Natural killer cell (primary cell): ENCODE data around the gene ACYP2. TPM values are rescaled to one million over a fixed set of nuclear protein-coding genes. Genes with fewer than 3 reads are reported as not detected.
"Not testable (repeated sequence)": the region's sequence is repeated elsewhere in the genome, so short reads cannot be mapped to it uniquely, and the experiment has no call there.

Experiments used
- ATAC-seq, 3 donors: fragments of 150-1000 bp in 2 of 3; fragments of 200-7000 bp in 1 of 3; cut with Tn5 transposase; 1 replicate in 1 of 3; 2 replicates in 2 of 3; pipeline ENCODE4 v1.10.0; 2021; ENCODE audit warnings: mild to moderate bottlenecking in 2 of 3, moderate library complexity in 2 of 3
- DNase-seq, 2 donors: peaks; one replicate each; pipeline versions ENCODE4 v3.0.0 to v3.0.0-alpha.2; 2013 to 2021; ENCODE audit warnings: mixed read lengths in 1 of 2
- H3K27ac ChIP-seq: one replicate; pipeline ENCODE4 v1.5.1; 2013; ENCODE audit warnings: mild to moderate bottlenecking, low read length
- H3K27me3 ChIP-seq: one replicate; pipeline ENCODE4 v1.6.1; 2013; ENCODE audit warnings: low read length; ENCODE audit not compliant: control insufficient read depth, insufficient read depth
- H3K36me3 ChIP-seq: one replicate; pipeline ENCODE4 v1.6.1; 2013; ENCODE audit warnings: low read length; ENCODE audit not compliant: control insufficient read depth, insufficient read depth
- H3K4me1 ChIP-seq: one replicate; pipeline ENCODE4 v1.6.1; 2013; ENCODE audit warnings: low read length; ENCODE audit not compliant: control insufficient read depth, insufficient read depth
- H3K4me3 ChIP-seq: one replicate; pipeline ENCODE4 v1.5.1; 2013; ENCODE audit warnings: low read length
- H3K9me3 ChIP-seq: one replicate; pipeline ENCODE4 v1.6.1; 2013; ENCODE audit warnings: low read length; ENCODE audit not compliant: control insufficient read depth, insufficient read depth
- H3K27ac Mint-ChIP-seq, 2 donors: one replicate each; pipeline ENCODE4 v1.8.0; 2022; ENCODE audit warnings: mild to moderate bottlenecking in 2 of 2, mixed read lengths in 2 of 2, moderate library complexity in 1 of 2
- H3K27me3 Mint-ChIP-seq, 2 donors: one replicate each; pipeline ENCODE4 v1.8.0; 2022; ENCODE audit warnings: low read depth in 2 of 2, mixed read lengths in 2 of 2
- H3K36me3 Mint-ChIP-seq: one replicate; pipeline ENCODE4 v1.8.0; 2022; ENCODE audit warnings: mixed read lengths
- H3K4me1 Mint-ChIP-seq, 2 donors: one replicate each; pipeline ENCODE4 v1.8.0; 2022; ENCODE audit warnings: mixed read lengths in 2 of 2
- H3K4me3 Mint-ChIP-seq: one replicate; pipeline ENCODE4 v1.8.0; 2022; ENCODE audit warnings: mild to moderate bottlenecking, moderate library complexity, mixed read lengths
- H3K9me3 Mint-ChIP-seq, 2 donors: one replicate each; pipeline ENCODE4 v1.8.0; 2022; ENCODE audit warnings: mixed read lengths in 2 of 2
- CTCF ChIP-seq: fragments of 200-600 bp; IDR thresholded peaks from one replicate; pipeline ENCODE4 v1.8.0; 2022; ENCODE audit warnings: antibody characterized with exemption
- WGBS: methylation state at CpG from one replicate; pipeline ENCODE4 v1.1.7; 2013; ENCODE audit warnings: missing lambda C conversion rate; ENCODE audit not compliant: insufficient coverage; 5-methylcytosine and 5-hydroxymethylcytosine counted together
- intact Hi-C: fragments of 100-400 bp; cut with micrococcal nuclease; formaldehyde crosslinking; loops from one replicate; pipeline ENCODE4 v1.14.2; 2022
- total RNA-seq, 4 donors: library from RNA; stranded (reverse); fragments of 120-200 nt in 1 of 4; gene quantifications; one replicate each; pipeline versions ENCODE4 v1.2.3 to v1.2.4, GENCODE V29; 2013 to 2022

The ACYP2 gene
- total RNA-seq, 3 donors from 2014 or later (not counting 1 experiment from before 2014, with no cell fraction given), result 14.3 to 18.1 (median 16.7) TPM

DNA sequence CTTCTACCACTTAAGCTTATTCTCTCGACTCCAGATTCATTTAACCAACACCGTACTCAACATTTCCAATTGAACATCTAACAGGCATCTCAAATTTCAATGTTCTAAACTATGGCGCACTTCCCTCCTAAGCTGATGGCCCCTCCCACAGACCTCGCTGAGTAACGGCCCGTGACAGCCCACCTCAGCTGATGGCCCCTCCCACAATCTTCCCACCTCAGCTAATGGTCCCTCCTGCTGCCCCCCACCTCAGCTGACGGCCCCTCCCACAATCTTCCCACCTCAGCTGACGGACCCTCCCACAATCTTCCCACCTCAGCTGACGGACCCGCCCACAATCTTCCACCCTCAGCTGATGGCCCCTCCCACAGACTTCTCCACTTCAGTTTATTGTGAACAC lies 197.7 kb downstream of the ACYP2 start:
- Mint-ChIP-seq H3K27me3 (peaks cover 0 to 6% of the 10 kb centered on the region in 2 donors), H3K4me1 (no peaks in the 10 kb centered on the region), H3K4me3 (no peak overlapping the region), H3K36me3 (no peaks in the 10 kb centered on the region), H3K9me3 (no peaks in the 10 kb centered on the region), H3K27ac (no peak overlapping the region)
- DNase-seq (no peak), ATAC-seq (no peak)
- no peaks in the 10 kb centered on the region for H3K9me3 ChIP-seq
- H3K4me1 ChIP-seq, result no peaks in the 10 kb centered on the region
- H3K27me3 ChIP-seq, result no peaks in the 10 kb centered on the region
- WGBS, result 93% methylated on average over 10 of the region's 10 CpGs
- no peaks in the 10 kb centered on the region for H3K36me3 ChIP-seq
- intact Hi-C loops, result no loop called here
- no peak overlapping the region for H3K27ac ChIP-seq
- no peak overlapping the region for H3K4me3 ChIP-seq
- TF ChIP-seq CTCF, result no peak

DNA sequence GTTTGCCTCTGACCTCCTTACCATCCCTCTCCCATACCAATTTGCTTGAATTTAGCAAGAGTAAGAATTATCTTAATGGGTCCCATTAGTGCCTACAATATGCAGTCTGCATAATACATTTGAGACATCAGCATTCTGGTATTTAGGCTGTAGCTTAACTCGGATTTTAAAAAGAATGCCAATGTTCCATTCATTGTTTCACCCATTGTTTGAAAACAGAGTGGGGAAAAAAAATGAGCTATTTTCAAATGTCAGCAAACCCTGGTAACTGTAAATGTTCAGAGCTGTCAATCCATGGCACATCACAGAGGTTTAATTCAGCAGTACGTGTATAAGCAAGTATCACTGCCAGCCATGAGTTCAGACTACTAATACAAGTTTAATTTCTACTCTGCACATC lies 202.6 kb downstream of the ACYP2 start:
- H3K4me3 ChIP-seq, result no peak overlapping the region
- whole genome bisulfite sequencing, result 69% methylated on average over 2 of the region's 2 CpGs
- no peaks in the 10 kb centered on the region for H3K27me3 ChIP-seq
- no peaks in the 10 kb centered on the region for H3K9me3 Mint-ChIP-seq
- no peak for TF ChIP-seq CTCF
- H3K9me3 ChIP-seq, result no peaks in the 10 kb centered on the region
- peaks cover 11 to 20% of the 10 kb centered on the region in 2 donors for H3K27me3 Mint-ChIP-seq
- H3K36me3 ChIP-seq, result no peaks in the 10 kb centered on the region
- H3K4me1 ChIP-seq, result no peaks in the 10 kb centered on the region
- H3K27ac ChIP-seq, result no peak overlapping the region
- intact Hi-C loops, result no loop called here
- DNase-seq, result no peak
- H3K36me3 Mint-ChIP-seq, result no peaks in the 10 kb centered on the region
- ATAC-seq, result no peak
- no peak overlapping the region for H3K27ac Mint-ChIP-seq
- H3K4me1 Mint-ChIP-seq, result no peaks in the 10 kb centered on the region
- no peak overlapping the region for H3K4me3 Mint-ChIP-seq

GRCh38 chr2:54318821-54319220 lies 203.4 kb downstream of the ACYP2 start:
- H3K27ac Mint-ChIP-seq, result no peak overlapping the region
- H3K4me3 Mint-ChIP-seq, result no peak overlapping the region
- intact Hi-C loops, result no loop called here
- no peaks in the 10 kb centered on the region for H3K4me1 Mint-ChIP-seq
- 85% methylated on average over 8 of the region's 8 CpGs for WGBS
- no peaks in the 10 kb centered on the region for H3K9me3 Mint-ChIP-seq
- H3K4me3 ChIP-seq, result no peak overlapping the region
- H3K36me3 Mint-ChIP-seq, result no peaks in the 10 kb centered on the region
- ATAC-seq, result no peak
- no peaks in the 10 kb centered on the region for H3K4me1 ChIP-seq
- H3K36me3 ChIP-seq, result no peaks in the 10 kb centered on the region
- no peaks in the 10 kb centered on the region for H3K27me3 ChIP-seq
- H3K9me3 ChIP-seq, result no peaks in the 10 kb centered on the region
- peaks cover 11 to 22% of the 10 kb centered on the region in 2 donors for H3K27me3 Mint-ChIP-seq
- H3K27ac ChIP-seq, result no peak overlapping the region
- no peak for TF ChIP-seq CTCF
- no peak for DNase-seq

DNA sequence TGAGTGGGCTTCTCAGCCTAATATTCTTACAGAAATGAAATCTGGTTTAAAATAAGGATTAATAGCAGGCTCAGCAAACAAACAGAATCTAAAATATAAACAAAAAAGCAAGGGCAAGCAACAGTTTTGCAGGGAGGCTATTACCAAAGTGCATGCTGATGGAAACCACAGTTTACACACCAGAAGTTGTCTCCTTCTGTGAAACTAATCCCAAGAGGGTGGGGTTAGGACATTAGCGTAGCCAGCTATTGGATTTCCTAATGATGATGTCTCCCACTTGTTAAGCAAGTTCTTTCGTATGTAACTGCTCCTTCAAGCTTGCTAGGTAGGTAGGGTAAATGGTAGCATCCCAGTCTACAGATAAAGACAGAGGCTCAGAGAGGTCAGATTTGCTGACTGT lies 205.6 kb downstream of the ACYP2 start:
- TF ChIP-seq CTCF, result no peak
- no peaks in the 10 kb centered on the region for H3K36me3 Mint-ChIP-seq
- Histone ChIP-seq H3K4me3 (no peak overlapping the region), H3K36me3 (no peaks in the 10 kb centered on the region), H3K4me1 (no peaks in the 10 kb centered on the region), H3K9me3 (peaks cover 6% of the 10 kb centered on the region), H3K27ac (no peak overlapping the region), H3K27me3 (no peaks in the 10 kb centered on the region)
- intact Hi-C loops, result no loop called here
- ATAC-seq, result no peak
- no peak overlapping the region for H3K4me3 Mint-ChIP-seq
- no peak overlapping the region for H3K27ac Mint-ChIP-seq
- no peaks in the 10 kb centered on the region for H3K9me3 Mint-ChIP-seq
- no peaks in the 10 kb centered on the region for H3K4me1 Mint-ChIP-seq
- DNase-seq, result no peak
- WGBS, result 75% methylated on average over 2 of the region's 2 CpGs
- H3K27me3 Mint-ChIP-seq, result peaks cover 12 to 32% of the 10 kb centered on the region in 2 donors

DNA sequence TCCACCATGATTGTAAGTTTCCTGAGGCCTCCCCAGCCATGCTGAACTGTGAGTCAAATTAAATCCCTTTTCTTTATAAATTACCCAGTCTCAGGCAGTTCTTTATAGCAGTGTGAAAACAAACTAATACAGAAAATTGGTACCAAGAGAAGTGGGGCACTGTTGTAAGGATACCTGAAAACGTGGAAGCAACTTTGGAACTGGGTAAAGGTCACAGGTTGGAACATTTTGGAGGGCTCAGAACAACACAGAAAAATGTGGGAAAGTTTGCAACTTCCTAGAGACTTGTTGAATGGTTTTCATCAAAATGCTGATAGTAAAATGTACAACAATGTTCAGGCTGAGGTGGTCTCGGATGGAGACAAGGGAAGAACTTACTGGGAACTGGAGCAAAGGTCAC lies 209.1 kb downstream of the ACYP2 start:
- DNase-seq, H3K36me3 Mint-ChIP-seq, H3K27ac Mint-ChIP-seq, H3K9me3 ChIP-seq, H3K9me3 Mint-ChIP-seq, ATAC-seq, H3K4me1 ChIP-seq, H3K27ac ChIP-seq, H3K4me3 Mint-ChIP-seq, H3K36me3 ChIP-seq, H3K27me3 ChIP-seq, H3K4me3 ChIP-seq, intact Hi-C loops, H3K4me1 Mint-ChIP-seq: not testable (repeated sequence)
- WGBS, result 57% methylated on average over 2 of the region's 2 CpGs
- peaks cover 8 to 31% of the 10 kb centered on the region in 2 donors for H3K27me3 Mint-ChIP-seq
